PC-9 (cell line): ENCODE measurements around the gene SULT1C3.

Source experiments
- CTCF ChIP-seq: fragments of 200-600 bp; sonication (generic); conservative IDR thresholded peaks from 2 replicates; pipeline ENCODE4 v1.6.1; 2017; ENCODE audit warnings: mixed run types, antibody characterized with exemption, mild to moderate bottlenecking, moderate library complexity
- EZH2 ChIP-seq: fragments of 200-600 bp; sonication (generic); IDR thresholded peaks from 2 replicates; pipeline ENCODE4 v1.8.0; 2017; ENCODE audit warnings: antibody characterized with exemption, low read depth

DNA sequence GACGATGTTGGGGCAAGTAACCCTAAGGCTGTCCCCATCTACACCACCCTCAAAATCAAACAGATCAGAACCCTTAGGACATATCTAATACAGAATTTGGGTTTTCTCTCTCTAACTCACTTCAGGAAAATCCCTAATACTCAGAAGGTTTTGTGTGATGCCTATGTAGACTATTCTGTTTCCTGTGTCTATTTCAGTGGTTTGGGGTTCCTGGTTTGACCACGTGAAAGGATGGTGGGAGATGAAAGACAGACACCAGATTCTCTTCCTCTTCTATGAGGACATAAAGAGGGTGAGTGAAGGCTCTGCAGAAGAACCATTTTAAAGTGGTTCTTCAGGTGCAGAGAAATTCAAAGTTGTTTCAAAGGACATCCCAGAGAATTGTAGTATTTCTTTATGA, 65.2 kb downstream of the SULT1C3 start:
- no peak for TF ChIP-seq CTCF
- no peak for TF ChIP-seq EZH2
